Brain microvascular endothelial cell (primary cell): ENCODE measurements around the gene FRAS1.

Source experiments
- DNase-seq: peaks from one replicate; pipeline ENCODE4 v3.0.0-alpha.2; 2020
- H3K27ac ChIP-seq: fragments of 250-450 bp; sonication (Bioruptor Pico); 2 replicates; pipeline ENCODE4 v1.5.1; 2020; ENCODE audit warnings: mild to moderate bottlenecking, moderate library complexity
- H3K27me3 ChIP-seq: fragments of 250-450 bp; sonication (Bioruptor Pico); replicated peaks from 2 replicates; pipeline ENCODE4 v1.5.1; 2020; ENCODE audit warnings: mild to moderate bottlenecking
- H3K36me3 ChIP-seq: fragments of 250-450 bp; sonication (Bioruptor Pico); replicated peaks from 2 replicates; pipeline ENCODE4 v1.5.1; 2020; ENCODE audit warnings: mild to moderate bottlenecking
- H3K4me3 ChIP-seq: 2 replicates; pipeline ENCODE4 v1.5.1; 2011; ENCODE audit warnings: low read depth, mild to moderate bottlenecking, control low read depth, low read length, moderate library complexity
- CTCF ChIP-seq: IDR thresholded peaks from 2 replicates; pipeline ENCODE4 v1.5.1; 2011; ENCODE audit warnings: low read depth, mild to moderate bottlenecking, moderate library complexity, low read length, control low read depth, inconsistent platforms; ENCODE audit errors: missing control alignments
- in situ Hi-C: cut with HindIII; loops from 2 replicates; pipeline ENCODE4 v1.10.0; 2017; ENCODE audit warnings: low sequenced_read_pairs, low pct_ligation_motif_present

The FRAS1 gene

DNA sequence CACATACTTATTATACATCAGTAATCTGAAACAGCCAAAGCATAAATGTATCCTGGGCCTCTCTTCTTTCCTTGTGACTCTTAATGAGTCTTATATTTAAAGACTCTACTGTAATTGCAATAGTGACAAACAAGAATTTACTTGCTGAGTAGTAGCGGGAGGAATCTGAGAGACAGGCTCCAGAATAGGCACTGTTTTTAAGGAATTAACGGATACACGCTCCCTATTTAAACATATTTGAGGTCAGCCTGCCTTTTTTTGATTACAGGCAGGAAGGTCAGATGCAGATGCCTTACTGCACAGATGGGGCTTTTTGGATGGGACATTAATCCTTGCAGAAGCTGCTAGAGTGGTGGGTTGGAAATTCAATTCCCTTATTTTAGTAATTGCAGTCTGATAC is 298.2 kb downstream of the FRAS1 start:
- Histone ChIP-seq H3K27ac (no peak overlapping the region), H3K4me3 (no peak overlapping the region), H3K36me3 (no peaks in the 10 kb centered on the region), H3K27me3 (no peaks in the 10 kb centered on the region)
- in situ Hi-C loops: no loop called here
- TF ChIP-seq CTCF: no peak
- DNase-seq: no peak

- no peaks in the 10 kb centered on the region for H3K27me3 ChIP-seq
- in situ Hi-C loops: no loop called here
- no peak for TF ChIP-seq CTCF
- no peak overlapping the region for H3K4me3 ChIP-seq
- DNase-seq: no peak
- H3K27ac ChIP-seq: no peak overlapping the region
- no peaks in the 10 kb centered on the region for H3K36me3 ChIP-seq
These were observed 299.2 kb downstream of the FRAS1 start for GRCh38 chr4:78356251-78356786.

GRCh38 chr4:78357122-78357521 is 300.0 kb downstream of the FRAS1 start:
- Histone ChIP-seq H3K36me3 (no peaks in the 10 kb centered on the region), H3K27ac (no peak overlapping the region), H3K4me3 (no peak overlapping the region), H3K27me3 (no peaks in the 10 kb centered on the region)
- TF ChIP-seq CTCF: no peak
- in situ Hi-C loops: no loop called here
- no peak for DNase-seq

DNA sequence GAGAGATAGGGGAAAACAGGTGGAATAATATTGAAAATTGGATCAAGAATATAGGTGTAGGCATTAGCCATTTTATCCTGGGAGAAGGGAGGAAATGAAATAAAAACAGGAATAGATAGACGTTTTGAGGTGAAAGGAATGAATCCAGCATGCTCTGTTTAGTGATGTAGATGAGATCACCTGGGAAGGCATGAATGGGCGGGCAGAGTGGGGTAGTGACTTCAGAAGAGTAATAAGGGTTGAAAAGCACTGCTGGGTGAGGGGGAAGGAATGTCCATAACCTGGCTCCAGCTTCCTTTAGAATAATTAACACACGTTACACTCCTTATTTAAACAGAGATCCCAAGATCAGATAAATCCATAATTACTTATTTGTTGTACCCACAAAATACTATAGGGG is 303.3 kb downstream of the FRAS1 start:
- no peaks in the 10 kb centered on the region for H3K36me3 ChIP-seq
- in situ Hi-C loops: no loop called here
- no peak overlapping the region for H3K4me3 ChIP-seq
- no peak overlapping the region for H3K27ac ChIP-seq
- H3K27me3 ChIP-seq: no peaks in the 10 kb centered on the region
- DNase-seq: no peak
- no peak for TF ChIP-seq CTCF

- DNase-seq: no peak
- no peaks in the 10 kb centered on the region for H3K36me3 ChIP-seq
- H3K27ac ChIP-seq: no peak overlapping the region
- no peaks in the 10 kb centered on the region for H3K27me3 ChIP-seq
- in situ Hi-C loops: no loop called here
- no peak overlapping the region for H3K4me3 ChIP-seq
- no peak for TF ChIP-seq CTCF
These were observed 304.5 kb downstream of the FRAS1 start for GRCh38 chr4:78361621-78362120.

DNA sequence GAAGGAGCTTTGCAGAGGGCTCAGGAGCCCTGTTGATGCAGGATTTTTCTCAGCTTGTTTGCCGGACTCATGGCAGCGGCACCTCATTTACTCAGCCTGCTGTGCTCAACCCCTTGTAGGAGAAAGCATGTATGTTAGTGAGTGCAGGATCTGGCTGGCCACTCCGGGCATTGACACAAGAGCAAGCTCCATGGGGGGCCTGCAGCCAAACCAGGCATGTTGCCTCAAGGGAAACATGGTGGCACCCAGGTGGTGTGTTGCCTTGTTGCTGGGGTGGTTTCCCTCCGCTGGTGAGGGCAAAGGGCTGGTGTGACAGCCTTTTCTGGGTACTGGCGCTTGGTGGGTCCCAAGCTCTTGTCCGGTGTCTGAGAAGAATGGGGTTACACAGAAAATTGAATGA is 305.2 kb downstream of the FRAS1 start:
- Histone ChIP-seq H3K36me3 (no peaks in the 10 kb centered on the region), H3K4me3 (no peak overlapping the region), H3K27ac (no peak overlapping the region), H3K27me3 (no peaks in the 10 kb centered on the region)
- in situ Hi-C loops: no loop called here
- DNase-seq: no peak
- no peak for TF ChIP-seq CTCF
